Stomach smooth muscle (tissue), 2 donors: Measurements from ENCODE around the gene PRKAR1B.
A peak's percentile ranks its signal among the peaks of the same experiment; 100 is the strongest.

Experiments used
- H3K27ac ChIP-seq: one replicate; pipeline ENCODE4 v1.7.0; 2013; ENCODE audit warnings: mild to moderate bottlenecking, low read length, inconsistent platforms
- H3K27me3 ChIP-seq, 2 donors: one replicate each; pipeline ENCODE4 v1.7.0; 2013; ENCODE audit warnings: low read length in 2 of 2; ENCODE audit not compliant: insufficient read depth in 2 of 2, control insufficient read depth in 1 of 2
- H3K36me3 ChIP-seq, 2 donors: one replicate each; pipeline ENCODE4 v1.7.0; 2013; ENCODE audit warnings: low read length in 2 of 2; ENCODE audit not compliant: control insufficient read depth in 2 of 2, insufficient read depth in 2 of 2
- H3K4me1 ChIP-seq: one replicate; pipeline ENCODE4 v1.7.0; 2013; ENCODE audit warnings: low read length; ENCODE audit not compliant: control insufficient read depth, insufficient read depth
- H3K4me3 ChIP-seq, 2 donors: one replicate each; pipeline ENCODE4 v1.7.0; 2013; ENCODE audit warnings: low read length in 2 of 2
- H3K9ac ChIP-seq, 2 donors: one replicate each; pipeline ENCODE4 v1.7.0; 2013; ENCODE audit warnings: low read length in 2 of 2, mild to moderate bottlenecking in 1 of 2
- H3K9me3 ChIP-seq, 2 donors: one replicate each; pipeline ENCODE4 v1.7.0; 2013; ENCODE audit warnings: low read length in 2 of 2; ENCODE audit not compliant: control insufficient read depth in 2 of 2
- donor health status: healthy.
- donor health status: Pancreatic carcinoma.

The PRKAR1B gene

GRCh38 chr7:730501-731439 is 3.7 kb upstream of the PRKAR1B start:
- H3K9ac ChIP-seq: no peak overlapping the region
- H3K4me3 ChIP-seq: no peak overlapping the region
- H3K4me1 ChIP-seq: peaks cover 17% of the 10 kb centered on the region
- no peaks in the 10 kb centered on the region for H3K27me3 ChIP-seq
- H3K36me3 ChIP-seq: peaks cover 9 to 18% of the 10 kb centered on the region in 2 donors
- H3K27ac ChIP-seq: no peak overlapping the region
- H3K9me3 ChIP-seq: peaks cover 0 to 9% of the 10 kb centered on the region in 2 donors

GRCh38 chr7:729140-730000 is 2.3 kb upstream of the PRKAR1B start:
- H3K4me1 ChIP-seq: peaks cover 19% of the 10 kb centered on the region
- H3K9me3 ChIP-seq: peaks cover 0 to 5% of the 10 kb centered on the region in 2 donors
- H3K27me3 ChIP-seq: no peaks in the 10 kb centered on the region
- H3K36me3 ChIP-seq: peaks cover 9 to 16% of the 10 kb centered on the region in 2 donors
- no peak overlapping the region for H3K27ac ChIP-seq
- H3K4me3 ChIP-seq: no peak overlapping the region
- no peak overlapping the region for H3K9ac ChIP-seq

- Histone ChIP-seq H3K4me1 (peaks cover 19% of the 10 kb centered on the region), H3K9me3 (no peaks in the 10 kb centered on the region), H3K36me3 (peaks cover 9 to 16% of the 10 kb centered on the region in 2 donors), H3K27ac (no peak overlapping the region), H3K4me3 (peak overlapping the region in 1 of 2 donors; percentile 58), H3K27me3 (no peaks in the 10 kb centered on the region), H3K9ac (no peak overlapping the region)
Measured at GRCh38 chr7:728602-729001, 1.5 kb upstream of the PRKAR1B start.

- Histone ChIP-seq H3K9ac (peak overlapping the region; percentile 6 to 51), H3K27ac (no peak overlapping the region), H3K4me1 (peaks cover 19% of the 10 kb centered on the region), H3K9me3 (no peaks in the 10 kb centered on the region), H3K4me3 (peak overlapping the region in 1 of 2 donors; percentile 58), H3K36me3 (peaks cover 9 to 16% of the 10 kb centered on the region in 2 donors), H3K27me3 (no peaks in the 10 kb centered on the region)
Measured at GRCh38 chr7:727806-728460, 852 bp upstream of the PRKAR1B start.

DNA sequence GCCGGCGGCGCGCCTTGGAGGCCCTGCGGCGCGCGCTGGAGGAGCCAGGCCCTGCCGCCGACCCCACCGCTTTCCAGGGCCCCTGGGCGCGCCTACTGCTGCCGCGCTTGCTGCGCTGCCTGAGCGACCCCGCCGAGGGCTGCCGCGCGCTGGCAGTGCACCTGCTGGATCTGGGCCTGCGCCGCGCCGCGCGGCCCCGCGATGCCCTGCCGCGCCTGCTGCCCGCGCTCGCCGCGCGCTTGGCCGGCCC is 302 bp downstream of the PRKAR1B start:
- no peaks in the 10 kb centered on the region for H3K27me3 ChIP-seq
- H3K4me1 ChIP-seq: peaks cover 19% of the 10 kb centered on the region
- peaks cover 9 to 12% of the 10 kb centered on the region in 2 donors for H3K36me3 ChIP-seq
- H3K9ac ChIP-seq: peak overlapping the region; percentile 13 to 71
- no peak overlapping the region for H3K27ac ChIP-seq
- no peaks in the 10 kb centered on the region for H3K9me3 ChIP-seq
- H3K4me3 ChIP-seq: peak overlapping the region; percentile 59 to 79

DNA sequence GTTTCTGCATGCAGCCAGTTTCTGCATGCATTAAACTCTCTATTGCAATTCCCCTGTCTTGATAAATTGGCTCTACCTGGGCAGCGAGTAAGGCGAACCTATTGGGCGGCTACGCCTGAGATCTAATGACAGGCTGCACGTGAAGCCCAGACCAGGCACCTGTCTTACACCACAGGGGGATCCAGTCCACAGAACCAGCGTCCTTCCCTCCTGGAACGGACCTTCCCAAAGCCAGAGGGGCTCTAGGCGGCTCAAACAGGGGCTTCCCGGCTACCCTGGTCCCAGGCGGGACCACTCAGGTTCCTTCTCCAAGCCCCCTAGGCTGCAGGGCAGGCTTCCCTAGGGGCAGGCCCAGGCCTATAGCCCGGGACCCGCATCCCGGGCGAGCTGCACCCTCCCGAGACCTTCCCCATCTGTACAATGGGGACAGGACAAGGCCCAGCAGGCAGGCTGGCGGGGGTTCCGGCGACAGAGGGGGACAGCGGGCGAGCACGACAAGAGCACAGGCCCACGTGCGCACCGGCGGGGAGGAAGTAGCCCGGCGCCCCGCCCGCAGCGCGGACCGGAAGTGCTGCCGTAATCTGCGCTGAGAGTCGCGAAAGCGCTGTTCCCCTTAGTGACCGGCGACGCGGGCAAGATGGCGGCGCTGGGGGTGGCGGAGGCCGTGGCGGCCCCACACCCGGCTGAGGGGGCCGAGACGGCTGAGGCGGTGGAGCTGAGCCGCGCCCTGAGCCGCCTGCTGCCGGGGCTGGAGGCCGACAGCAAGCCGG is 812 bp downstream of the PRKAR1B start, which contains the start of gene DNAAF5:
Gene DNAAF5 (plus strand): TSS at position 616 of the 770 bp plus-strand sequence. CDS start 22 bp downstream, at position 638.
- Histone ChIP-seq H3K4me1 (peaks cover 19% of the 10 kb centered on the region), H3K27me3 (no peaks in the 10 kb centered on the region), H3K27ac (peak within 1 kb of the TSS; percentile 60), H3K9ac (peak within 1 kb of the TSS; percentile 66 to 71), H3K4me3 (peak within 1 kb of the TSS; percentile 59 to 79), H3K36me3 (peaks cover 9% of the 10 kb centered on the region in 2 donors), H3K9me3 (no peaks in the 10 kb centered on the region)

- Histone ChIP-seq H3K9ac (peak overlapping the region; percentile 66 to 71), H3K4me1 (peaks cover 19% of the 10 kb centered on the region), H3K36me3 (peaks cover 5 to 9% of the 10 kb centered on the region in 2 donors), H3K9me3 (no peaks in the 10 kb centered on the region), H3K27ac (peak overlapping the region; percentile 60), H3K27me3 (no peaks in the 10 kb centered on the region), H3K4me3 (peak overlapping the region; percentile 59 to 79)
Measured at GRCh38 chr7:725223-726005, 1.7 kb downstream of the PRKAR1B start.

GRCh38 chr7:724298-724697 is 2.8 kb downstream of the PRKAR1B start:
- peaks cover 0 to 1% of the 10 kb centered on the region in 2 donors for H3K36me3 ChIP-seq
- no peak overlapping the region for H3K4me3 ChIP-seq
- no peak overlapping the region for H3K27ac ChIP-seq
- H3K4me1 ChIP-seq: peaks cover 19% of the 10 kb centered on the region
- no peak overlapping the region for H3K9ac ChIP-seq
- H3K9me3 ChIP-seq: no peaks in the 10 kb centered on the region
- no peaks in the 10 kb centered on the region for H3K27me3 ChIP-seq

GRCh38 chr7:723541-723940 is 3.5 kb downstream of the PRKAR1B start:
- H3K4me1 ChIP-seq: peaks cover 17% of the 10 kb centered on the region
- H3K36me3 ChIP-seq: no peaks in the 10 kb centered on the region
- no peaks in the 10 kb centered on the region for H3K27me3 ChIP-seq
- H3K27ac ChIP-seq: no peak overlapping the region
- no peak overlapping the region for H3K4me3 ChIP-seq
- H3K9ac ChIP-seq: no peak overlapping the region
- H3K9me3 ChIP-seq: no peaks in the 10 kb centered on the region
